ENCODE results near the gene DOCK4. TPM values are rescaled to one million over a fixed set of nuclear protein-coding genes. Genes with fewer than 3 reads are reported as not detected.
A peak's percentile ranks its signal among the peaks of the same experiment; 100 is the strongest.

DOCK4 gene
- total and polyA plus RNA-seq, 7 donors = 1.8 to 12.7 (median 7.1) TPM

- Histone ChIP-seq H3K27me3 (ENCODE audit: insufficient read depth in 3 of 3, low read length in 2 of 3) (no peaks in the 10 kb centered on the region), H3K4me3 (no peak overlapping the region), H3K36me3 (ENCODE audit: insufficient read depth in 1 of 2, low read depth in 1 of 2) (no peaks in the 10 kb centered on the region), H3K9me3 (no peaks in the 10 kb centered on the region), H3K4me1 (peaks cover 21% of the 10 kb centered on the region), H3K27ac (no peak overlapping the region)
- intact Hi-C loops (cut with DNase I) = loop anchor here in 1 of 2 donors (10.0 kb wide), 1 partner anchor 460 kb away; no protein-coding TSS in a partner anchor
- DNase-seq = no peak
- TF ChIP-seq, protein P1, sequence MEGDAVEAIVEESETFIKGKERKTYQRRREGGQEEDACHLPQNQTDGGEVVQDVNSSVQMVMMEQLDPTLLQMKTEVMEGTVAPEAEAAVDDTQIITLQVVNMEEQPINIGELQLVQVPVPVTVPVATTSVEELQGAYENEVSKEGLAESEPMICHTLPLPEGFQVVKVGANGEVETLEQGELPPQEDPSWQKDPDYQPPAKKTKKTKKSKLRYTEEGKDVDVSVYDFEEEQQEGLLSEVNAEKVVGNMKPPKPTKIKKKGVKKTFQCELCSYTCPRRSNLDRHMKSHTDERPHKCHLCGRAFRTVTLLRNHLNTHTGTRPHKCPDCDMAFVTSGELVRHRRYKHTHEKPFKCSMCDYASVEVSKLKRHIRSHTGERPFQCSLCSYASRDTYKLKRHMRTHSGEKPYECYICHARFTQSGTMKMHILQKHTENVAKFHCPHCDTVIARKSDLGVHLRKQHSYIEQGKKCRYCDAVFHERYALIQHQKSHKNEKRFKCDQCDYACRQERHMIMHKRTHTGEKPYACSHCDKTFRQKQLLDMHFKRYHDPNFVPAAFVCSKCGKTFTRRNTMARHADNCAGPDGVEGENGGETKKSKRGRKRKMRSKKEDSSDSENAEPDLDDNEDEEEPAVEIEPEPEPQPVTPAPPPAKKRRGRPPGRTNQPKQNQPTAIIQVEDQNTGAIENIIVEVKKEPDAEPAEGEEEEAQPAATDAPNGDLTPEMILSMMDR (IDR thresholded peaks at IDR 0.05) = no peak
- no peak for ATAC-seq
- 91 to 93% (median 91%) methylated on average over 2 of the region's 2 CpGs for WGBS, 3 donors
These were observed 8.7 kb upstream of the DOCK4 start for GRCh38 chr7:112214883-112215282.

GRCh38 chr7:112214268-112214667 is 8.1 kb upstream of the DOCK4 start:
- DNase-seq (no peak), ATAC-seq (no peak)
- Histone ChIP-seq H3K27me3 (ENCODE audit: insufficient read depth in 3 of 3, low read length in 2 of 3) (no peaks in the 10 kb centered on the region), H3K4me1 (peaks cover 21% of the 10 kb centered on the region), H3K4me3 (no peak overlapping the region), H3K36me3 (ENCODE audit: insufficient read depth in 1 of 2, low read depth in 1 of 2) (no peaks in the 10 kb centered on the region), H3K27ac (no peak overlapping the region), H3K9me3 (no peaks in the 10 kb centered on the region)
- intact Hi-C loops (cut with DNase I) = loop anchor here in 1 of 2 donors (10.0 kb wide), 1 partner anchor 459 kb away; no protein-coding TSS in a partner anchor
- TF ChIP-seq, protein P1 (IDR thresholded peaks at IDR 0.05) = no peak

DNA sequence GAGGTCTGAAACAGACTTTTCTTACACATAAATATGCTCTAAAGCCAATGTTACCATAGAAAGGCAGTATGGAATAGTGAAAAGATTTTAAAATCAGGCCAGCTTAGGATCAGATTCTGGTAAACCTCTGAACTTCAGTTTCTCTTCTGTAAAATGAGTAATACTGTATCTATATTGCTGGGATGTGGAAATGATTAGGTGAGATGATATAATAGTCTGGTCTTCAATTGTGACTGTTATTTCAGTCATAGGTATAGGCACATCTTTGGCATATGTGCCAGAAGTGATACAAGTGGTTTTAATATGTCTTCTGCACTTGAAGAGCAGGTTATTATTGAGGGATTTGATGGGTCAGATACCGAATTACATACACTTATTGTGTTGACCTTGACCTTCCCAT is 7.5 kb upstream of the DOCK4 start:
- H3K27ac ChIP-seq = no peak overlapping the region
- no peaks in the 10 kb centered on the region for H3K27me3 ChIP-seq (ENCODE audit: insufficient read depth in 3 of 3, low read length in 2 of 3)
- H3K4me1 ChIP-seq = peaks cover 21% of the 10 kb centered on the region
- DNase-seq (no peak), ATAC-seq (no peak)
- H3K4me3 ChIP-seq = no peak overlapping the region
- no peaks in the 10 kb centered on the region for H3K9me3 ChIP-seq
- intact Hi-C loops (cut with DNase I) = loop anchor here in 1 of 2 donors (10.0 kb wide), 1 partner anchor 459 kb away; no protein-coding TSS in a partner anchor
- WGBS, 3 donors = 78 to 85% (median 79%) methylated on average over 1 of the region's 1 CpG
- no peaks in the 10 kb centered on the region for H3K36me3 ChIP-seq (ENCODE audit: insufficient read depth in 1 of 2, low read depth in 1 of 2)
- TF ChIP-seq, protein P1 (IDR thresholded peaks at IDR 0.05) = no peak

- no peak overlapping the region for H3K27ac ChIP-seq
- H3K4me1 ChIP-seq = peaks cover 23% of the 10 kb centered on the region
- no peaks in the 10 kb centered on the region for H3K9me3 ChIP-seq
- no peaks in the 10 kb centered on the region for H3K27me3 ChIP-seq (ENCODE audit: insufficient read depth in 3 of 3, low read length in 2 of 3)
- TF ChIP-seq, protein P1 (IDR thresholded peaks at IDR 0.05) = no peak
- DNase-seq (no peak), ATAC-seq (no peak)
- WGBS, 3 donors = 99 to 100% (median 100%) methylated on average over 2 of the region's 2 CpGs
- H3K4me3 ChIP-seq = no peak overlapping the region
- H3K36me3 ChIP-seq (ENCODE audit: insufficient read depth in 1 of 2, low read depth in 1 of 2) = no peaks in the 10 kb centered on the region
- intact Hi-C loops (cut with DNase I) = loop anchor here in 1 of 2 donors (10.0 kb wide), 1 partner anchor 458 kb away; no protein-coding TSS in a partner anchor
These were observed 6.4 kb upstream of the DOCK4 start for GRCh38 chr7:112212571-112212970.

GRCh38 chr7:112211348-112211907 is 5.2 kb upstream of the DOCK4 start:
- H3K27me3 ChIP-seq (ENCODE audit: insufficient read depth in 3 of 3, low read length in 2 of 3) = no peaks in the 10 kb centered on the region
- ATAC-seq = no peak
- no peak for DNase-seq
- intact Hi-C loops (cut with DNase I) = loop anchor here in 1 of 2 donors (10.0 kb wide), 1 partner anchor 457 kb away; no protein-coding TSS in a partner anchor
- H3K4me1 ChIP-seq = peaks cover 27% of the 10 kb centered on the region
- H3K27ac ChIP-seq = peak overlapping the region; percentile 10
- WGBS, 3 donors = 11 to 20% (median 15%) methylated on average over 1 of the region's 1 CpG
- H3K9me3 ChIP-seq = no peaks in the 10 kb centered on the region
- no peaks in the 10 kb centered on the region for H3K36me3 ChIP-seq (ENCODE audit: insufficient read depth in 1 of 2, low read depth in 1 of 2)
- TF ChIP-seq, protein P1 (IDR thresholded peaks at IDR 0.05) = no peak
- H3K4me3 ChIP-seq = no peak overlapping the region

Measured in psoas muscle (tissue), 8 donors.